ENCODE data around the gene STT3A.

The STT3A gene

DNA sequence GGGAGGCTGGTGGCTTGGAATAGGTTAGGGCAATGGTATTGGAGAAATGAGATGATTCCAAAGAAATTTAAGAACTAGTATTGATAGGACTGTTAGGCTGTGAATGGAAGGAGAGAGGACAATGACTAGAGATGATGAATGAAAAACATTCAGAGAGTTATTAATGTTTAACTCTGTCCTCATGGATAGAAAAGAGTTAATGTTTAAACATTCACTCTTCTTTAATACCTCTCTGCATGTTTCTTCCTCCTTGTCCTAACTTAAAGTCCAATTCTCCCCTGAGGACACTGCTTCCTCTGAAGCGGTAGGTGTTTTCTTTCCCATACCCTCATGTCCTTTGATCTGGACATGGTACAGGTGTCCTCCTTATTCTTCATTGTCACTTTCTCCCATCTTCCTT, 45.7 kb downstream of the STT3A start:
- no peaks in the 10 kb centered on the region for H3K27me3 ChIP-seq (ENCODE audit: insufficient read depth, poor library complexity, severe bottlenecking)
- TF ChIP-seq, protein P1, sequence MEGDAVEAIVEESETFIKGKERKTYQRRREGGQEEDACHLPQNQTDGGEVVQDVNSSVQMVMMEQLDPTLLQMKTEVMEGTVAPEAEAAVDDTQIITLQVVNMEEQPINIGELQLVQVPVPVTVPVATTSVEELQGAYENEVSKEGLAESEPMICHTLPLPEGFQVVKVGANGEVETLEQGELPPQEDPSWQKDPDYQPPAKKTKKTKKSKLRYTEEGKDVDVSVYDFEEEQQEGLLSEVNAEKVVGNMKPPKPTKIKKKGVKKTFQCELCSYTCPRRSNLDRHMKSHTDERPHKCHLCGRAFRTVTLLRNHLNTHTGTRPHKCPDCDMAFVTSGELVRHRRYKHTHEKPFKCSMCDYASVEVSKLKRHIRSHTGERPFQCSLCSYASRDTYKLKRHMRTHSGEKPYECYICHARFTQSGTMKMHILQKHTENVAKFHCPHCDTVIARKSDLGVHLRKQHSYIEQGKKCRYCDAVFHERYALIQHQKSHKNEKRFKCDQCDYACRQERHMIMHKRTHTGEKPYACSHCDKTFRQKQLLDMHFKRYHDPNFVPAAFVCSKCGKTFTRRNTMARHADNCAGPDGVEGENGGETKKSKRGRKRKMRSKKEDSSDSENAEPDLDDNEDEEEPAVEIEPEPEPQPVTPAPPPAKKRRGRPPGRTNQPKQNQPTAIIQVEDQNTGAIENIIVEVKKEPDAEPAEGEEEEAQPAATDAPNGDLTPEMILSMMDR (IDR thresholded peaks at IDR 0.05; ENCODE audit: insufficient read depth, low read length): no peak
- TF ChIP-seq GABPA (IDR thresholded peaks at IDR 0.05; ENCODE audit: low read depth) (no peak), SPI1 (IDR thresholded peaks at IDR 0.05; ENCODE audit: borderline replicate concordance, low read depth) (no peak), POLR2AphosphoS5 (IDR thresholded peaks at IDR 0.05; ENCODE audit: low read depth) (no peak)
- TF ChIP-seq, protein P2, sequence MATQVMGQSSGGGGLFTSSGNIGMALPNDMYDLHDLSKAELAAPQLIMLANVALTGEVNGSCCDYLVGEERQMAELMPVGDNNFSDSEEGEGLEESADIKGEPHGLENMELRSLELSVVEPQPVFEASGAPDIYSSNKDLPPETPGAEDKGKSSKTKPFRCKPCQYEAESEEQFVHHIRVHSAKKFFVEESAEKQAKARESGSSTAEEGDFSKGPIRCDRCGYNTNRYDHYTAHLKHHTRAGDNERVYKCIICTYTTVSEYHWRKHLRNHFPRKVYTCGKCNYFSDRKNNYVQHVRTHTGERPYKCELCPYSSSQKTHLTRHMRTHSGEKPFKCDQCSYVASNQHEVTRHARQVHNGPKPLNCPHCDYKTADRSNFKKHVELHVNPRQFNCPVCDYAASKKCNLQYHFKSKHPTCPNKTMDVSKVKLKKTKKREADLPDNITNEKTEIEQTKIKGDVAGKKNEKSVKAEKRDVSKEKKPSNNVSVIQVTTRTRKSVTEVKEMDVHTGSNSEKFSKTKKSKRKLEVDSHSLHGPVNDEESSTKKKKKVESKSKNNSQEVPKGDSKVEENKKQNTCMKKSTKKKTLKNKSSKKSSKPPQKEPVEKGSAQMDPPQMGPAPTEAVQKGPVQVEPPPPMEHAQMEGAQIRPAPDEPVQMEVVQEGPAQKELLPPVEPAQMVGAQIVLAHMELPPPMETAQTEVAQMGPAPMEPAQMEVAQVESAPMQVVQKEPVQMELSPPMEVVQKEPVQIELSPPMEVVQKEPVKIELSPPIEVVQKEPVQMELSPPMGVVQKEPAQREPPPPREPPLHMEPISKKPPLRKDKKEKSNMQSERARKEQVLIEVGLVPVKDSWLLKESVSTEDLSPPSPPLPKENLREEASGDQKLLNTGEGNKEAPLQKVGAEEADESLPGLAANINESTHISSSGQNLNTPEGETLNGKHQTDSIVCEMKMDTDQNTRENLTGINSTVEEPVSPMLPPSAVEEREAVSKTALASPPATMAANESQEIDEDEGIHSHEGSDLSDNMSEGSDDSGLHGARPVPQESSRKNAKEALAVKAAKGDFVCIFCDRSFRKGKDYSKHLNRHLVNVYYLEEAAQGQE (IDR thresholded peaks at IDR 0.05; ENCODE audit: insufficient replicate concordance, low read depth): no peak
- no peak overlapping the region for H3K27ac ChIP-seq (replicated peaks)
- H3K4me3 ChIP-seq (replicated peaks; ENCODE audit: insufficient read depth, low read length): no peak overlapping the region
- DNase-seq (ENCODE audit: low read depth in 1 of 2, low spot score in 1 of 2): no peak

DNA sequence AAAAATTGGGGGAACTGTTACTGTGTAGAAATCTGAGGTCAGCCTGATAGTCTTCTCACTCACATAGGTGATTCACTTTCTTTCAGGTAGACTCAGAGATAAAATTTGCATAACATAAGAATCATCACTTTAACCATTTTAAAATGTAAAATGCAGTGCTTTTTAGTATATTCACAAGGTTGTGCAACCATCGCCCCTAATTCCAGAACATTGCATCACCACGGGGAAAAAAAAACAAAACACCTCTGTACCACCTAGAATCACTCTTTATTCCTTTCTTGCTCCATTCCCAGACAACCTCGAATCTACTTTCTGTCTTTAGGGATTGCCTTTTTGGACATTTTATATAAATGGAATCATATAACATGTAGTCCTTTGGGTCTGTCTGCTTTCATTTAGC, 53.2 kb downstream of the STT3A start:
- no peak for TF ChIP-seq SPI1 (IDR thresholded peaks at IDR 0.05; ENCODE audit: borderline replicate concordance, low read depth)
- no peak for TF ChIP-seq GABPA (IDR thresholded peaks at IDR 0.05; ENCODE audit: low read depth)
- TF ChIP-seq, protein P1 (IDR thresholded peaks at IDR 0.05; ENCODE audit: insufficient read depth, low read length): no peak
- TF ChIP-seq POLR2AphosphoS5 (IDR thresholded peaks at IDR 0.05; ENCODE audit: low read depth): no peak
- TF ChIP-seq, protein P2 (IDR thresholded peaks at IDR 0.05; ENCODE audit: insufficient replicate concordance, low read depth): no peak
- DNase-seq (ENCODE audit: low read depth in 1 of 2, low spot score in 1 of 2): no peak
- no peak overlapping the region for H3K4me3 ChIP-seq (replicated peaks; ENCODE audit: insufficient read depth, low read length)
- no peak overlapping the region for H3K27ac ChIP-seq (replicated peaks)
- H3K27me3 ChIP-seq (ENCODE audit: insufficient read depth, poor library complexity, severe bottlenecking): no peaks in the 10 kb centered on the region

DNA sequence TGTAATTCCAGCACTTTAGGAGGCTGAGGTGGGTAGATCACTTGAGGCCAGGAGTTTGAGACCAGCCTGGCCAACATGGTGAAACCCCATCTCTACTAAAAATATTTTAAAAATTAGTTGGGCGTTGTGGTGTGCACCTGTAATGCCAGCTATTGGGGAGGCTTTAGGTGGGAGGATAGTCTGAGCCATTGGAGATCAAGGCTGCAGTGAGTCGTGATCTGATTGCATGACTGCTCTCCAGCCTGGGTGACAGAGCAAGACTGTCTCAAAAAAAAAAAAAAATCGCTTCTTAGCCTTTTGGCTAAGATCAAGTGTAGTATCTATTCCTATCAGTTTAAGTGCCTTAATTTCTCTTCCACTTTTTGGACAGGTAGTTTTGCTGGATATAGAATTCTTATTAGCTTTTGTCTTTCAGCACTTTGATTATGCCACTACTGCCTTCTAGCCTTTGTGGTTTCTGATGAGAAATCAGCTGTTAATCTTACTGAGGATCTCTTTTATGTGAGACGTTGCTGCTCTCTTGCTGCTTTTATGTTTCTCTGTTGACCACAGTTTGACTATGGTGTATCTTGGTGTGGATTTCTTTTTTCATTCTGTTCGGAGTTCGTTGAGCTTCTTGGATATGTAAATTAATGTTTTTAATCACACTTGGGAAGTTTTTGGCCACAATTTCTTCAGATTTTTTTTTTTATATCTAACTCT, 57.0 kb downstream of the STT3A start:
- no peak for DNase-seq (ENCODE audit: low read depth in 1 of 2, low spot score in 1 of 2)
- Histone ChIP-seq H3K4me3 (replicated peaks; ENCODE audit: insufficient read depth, low read length) (no peak overlapping the region), H3K27ac (replicated peaks) (no peak overlapping the region), H3K27me3 (ENCODE audit: insufficient read depth, poor library complexity, severe bottlenecking) (no peaks in the 10 kb centered on the region)
- TF ChIP-seq GABPA (IDR thresholded peaks at IDR 0.05; ENCODE audit: low read depth) (no peak), SPI1 (IDR thresholded peaks at IDR 0.05; ENCODE audit: borderline replicate concordance, low read depth) (no peak), POLR2AphosphoS5 (IDR thresholded peaks at IDR 0.05; ENCODE audit: low read depth) (no peak)
- TF ChIP-seq, protein P2 (IDR thresholded peaks at IDR 0.05; ENCODE audit: insufficient replicate concordance, low read depth): no peak
- TF ChIP-seq, protein P1 (IDR thresholded peaks at IDR 0.05; ENCODE audit: insufficient read depth, low read length): no peak
